SK-N-MC (cell line): Measurements from ENCODE around the gene COL6A1.

Experiments used
- EZH2 ChIP-seq: fragments of 200-600 bp; sonication (generic); IDR thresholded peaks from one replicate; pipeline ENCODE4 v1.6.1; 2017; ENCODE audit warnings: antibody characterized with exemption
- FOXP2 ChIP-seq: optimal IDR thresholded peaks from 2 replicates; pipeline ENCODE3; 2011; ENCODE audit warnings: mild to moderate bottlenecking, moderate library complexity; ENCODE audit not compliant: insufficient read depth; ENCODE audit errors: extremely low read length, control extremely low read depth
- POLR2AphosphoS5 ChIP-seq: IDR thresholded peaks from 2 replicates; pipeline ENCODE4 v1.6.1; 2012; ENCODE audit warnings: mild to moderate bottlenecking, low read depth, low read length, borderline replicate concordance

GRCh38 chr21:45987121-45987711, 5.6 kb downstream of the COL6A1 start:
- TF ChIP-seq EZH2 (no peak), POLR2AphosphoS5 (no peak), FOXP2 (no peak)
